PC-3 (cell line): ENCODE data around the gene TBC1D5. TPM values are rescaled to one million over a fixed set of nuclear protein-coding genes. Genes with fewer than 3 reads are reported as not detected.

ENCODE experiments used
- ATAC-seq: fragments of 200-7000 bp; cut with Tn5 transposase; 2 replicates; pipeline ENCODE4 v1.9.1; 2020; ENCODE audit warnings: mild to moderate bottlenecking, moderate library complexity
- BruUV-seq: library from RNA; stranded (reverse); fragments of 400-500 nt; replicated peaks from 2 replicates; lab custom pipeline; 2021; lab: Mats Ljungman, UMichigan
- CTCF ChIA-PET: fragments of 300-600 bp; sonication (Branson Sonifier 250); formaldehyde crosslinking; loops from one replicate; lab custom pipeline; 2022; ENCODE audit warnings: antibody characterized with exemption; lab: Charles Lee
- POLR2A ChIA-PET: fragments of 300-600 bp; sonication (Branson Sonifier 250); formaldehyde crosslinking; loops from one replicate; lab custom pipeline; 2022; ENCODE audit warnings: antibody characterized with exemption; ENCODE audit not compliant: unreplicated experiment; lab: Charles Lee
- DNase-seq: peaks from one replicate; pipeline ENCODE4 v3.0.0-alpha.2; 2015
- H2AFZ ChIP-seq: fragments of 300-600 bp; sonication (generic); 2 replicates; pipeline ENCODE4 v1.6.0; 2016; ENCODE audit warnings: antibody characterized with exemption, low read length
- H3F3A ChIP-seq: fragments of 300-600 bp; sonication (generic); one replicate; pipeline ENCODE4 v1.6.0; 2017; ENCODE audit warnings: antibody characterized with exemption, low read length, control low read depth, mild to moderate bottlenecking; ENCODE audit not compliant: unreplicated experiment
- H3K27ac ChIP-seq: fragments of 300-600 bp; sonication (generic); 2 replicates; pipeline ENCODE4 v1.5.1; 2016; ENCODE audit warnings: mild to moderate bottlenecking, low read length
- H3K27me3 ChIP-seq: fragments of 300-600 bp; sonication (generic); 2 replicates; pipeline ENCODE4 v1.6.1; 2016; ENCODE audit warnings: low read length, mixed read lengths
- H3K36me3 ChIP-seq: fragments of 300-600 bp; sonication (generic); 2 replicates; pipeline ENCODE4 v1.6.1; 2016; ENCODE audit warnings: low read depth, mixed run types, low read length, mixed read lengths
- H3K4me1 ChIP-seq: fragments of 300-600 bp; sonication (generic); 2 replicates; pipeline ENCODE4 v1.5.1; 2016; ENCODE audit warnings: low read length; ENCODE audit not compliant: insufficient read depth
- H3K4me2 ChIP-seq: fragments of 300-600 bp; sonication (generic); 2 replicates; pipeline ENCODE4 v1.6.0; 2016; ENCODE audit warnings: low read length
- H3K4me3 ChIP-seq: fragments of 300-600 bp; sonication (generic); 2 replicates; pipeline ENCODE4 v1.5.1; 2016; ENCODE audit warnings: mild to moderate bottlenecking, low read length, mixed read lengths
- H3K79me2 ChIP-seq: fragments of 300-600 bp; sonication (generic); 2 replicates; pipeline ENCODE4 v1.6.1; 2017; ENCODE audit warnings: low read length, mixed read lengths
- H3K9ac ChIP-seq: fragments of 300-600 bp; sonication (generic); 2 replicates; pipeline ENCODE4 v1.6.0; 2016; ENCODE audit warnings: mild to moderate bottlenecking, low read length
- H3K9me2 ChIP-seq: fragments of 300-600 bp; sonication (generic); replicated peaks from 2 replicates; pipeline ENCODE4 v1.6.1; 2016; ENCODE audit warnings: mixed run types, low read length, mixed read lengths
- H3K9me3 ChIP-seq: fragments of 300-600 bp; sonication (generic); 2 replicates; pipeline ENCODE4 v1.6.1; 2016; ENCODE audit warnings: low read length, mixed read lengths
- H4K20me1 ChIP-seq: fragments of 300-600 bp; sonication (generic); 2 replicates; pipeline ENCODE4 v1.6.1; 2016; ENCODE audit warnings: low read length, mixed read lengths
- EZH2 ChIP-seq: fragments of 300-600 bp; sonication (generic); IDR thresholded peaks from one replicate; pipeline ENCODE4 v1.6.1; 2017; ENCODE audit warnings: antibody characterized with exemption, mild to moderate bottlenecking, low read length; ENCODE audit not compliant: unreplicated experiment
- EZH2phosphoT487 ChIP-seq: fragments of 300-600 bp; sonication (generic); IDR thresholded peaks from 2 replicates; pipeline ENCODE4 v1.6.1; 2018; ENCODE audit warnings: mild to moderate bottlenecking, antibody characterized with exemption, low read length, borderline replicate concordance
- intact Hi-C: fragments of 100-400 bp; cut with micrococcal nuclease; formaldehyde crosslinking; loops from 2 replicates; pipeline ENCODE4 v1.9.0; 2023
- total RNA-seq: library from RNA; depleted of rRNA; stranded (reverse); fragments of >200 nt; gene quantifications from 2 replicates; pipeline ENCODE4 v1.2.3, GENCODE V29; 2014
- TF ChIP-seq, protein P1 (sequence below): fragments of 300-600 bp; sonication (generic); conservative IDR thresholded peaks from 2 replicates; pipeline ENCODE4 v1.5.1; 2017; ENCODE audit warnings: antibody characterized with exemption, low read depth, mild to moderate bottlenecking, low read length

The TBC1D5 gene
- total RNA-seq, 1 experiment from 2014 or later, result 54.5 TPM

DNA sequence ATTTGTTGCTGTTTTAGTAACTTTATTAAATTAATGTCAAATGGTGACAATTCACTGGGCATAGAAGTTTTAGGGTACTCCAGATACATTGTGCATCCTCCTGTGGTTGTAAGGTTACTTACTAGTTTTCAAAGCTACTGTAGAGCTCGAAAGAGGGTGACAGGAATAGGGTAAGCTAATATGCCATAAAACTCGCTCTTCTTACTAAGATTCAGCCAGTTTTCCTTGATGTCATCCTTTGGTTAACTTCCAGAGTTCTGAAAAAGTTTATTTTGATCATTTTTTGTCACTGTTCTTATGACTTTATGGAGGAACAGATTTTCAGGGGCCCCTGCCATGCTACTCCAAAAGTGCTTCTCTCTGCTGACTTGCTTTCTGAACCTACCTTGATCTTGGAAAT, 522.8 kb downstream of the TBC1D5 start:
- ChIA-PET CTCF (no interaction called here), POLR2A (no interaction called here)
- intact Hi-C loops, result no loop called here
- no peaks in the 10 kb centered on the region for H3K9me3 ChIP-seq
- H3K9ac ChIP-seq, result no peak overlapping the region
- no peaks in the 10 kb centered on the region for H3K9me2 ChIP-seq
- no peak for TF ChIP-seq EZH2
- TF ChIP-seq, protein P1, sequence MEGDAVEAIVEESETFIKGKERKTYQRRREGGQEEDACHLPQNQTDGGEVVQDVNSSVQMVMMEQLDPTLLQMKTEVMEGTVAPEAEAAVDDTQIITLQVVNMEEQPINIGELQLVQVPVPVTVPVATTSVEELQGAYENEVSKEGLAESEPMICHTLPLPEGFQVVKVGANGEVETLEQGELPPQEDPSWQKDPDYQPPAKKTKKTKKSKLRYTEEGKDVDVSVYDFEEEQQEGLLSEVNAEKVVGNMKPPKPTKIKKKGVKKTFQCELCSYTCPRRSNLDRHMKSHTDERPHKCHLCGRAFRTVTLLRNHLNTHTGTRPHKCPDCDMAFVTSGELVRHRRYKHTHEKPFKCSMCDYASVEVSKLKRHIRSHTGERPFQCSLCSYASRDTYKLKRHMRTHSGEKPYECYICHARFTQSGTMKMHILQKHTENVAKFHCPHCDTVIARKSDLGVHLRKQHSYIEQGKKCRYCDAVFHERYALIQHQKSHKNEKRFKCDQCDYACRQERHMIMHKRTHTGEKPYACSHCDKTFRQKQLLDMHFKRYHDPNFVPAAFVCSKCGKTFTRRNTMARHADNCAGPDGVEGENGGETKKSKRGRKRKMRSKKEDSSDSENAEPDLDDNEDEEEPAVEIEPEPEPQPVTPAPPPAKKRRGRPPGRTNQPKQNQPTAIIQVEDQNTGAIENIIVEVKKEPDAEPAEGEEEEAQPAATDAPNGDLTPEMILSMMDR, result no peak
- TF ChIP-seq EZH2phosphoT487, result no peak
- no TSS peak for BruUV-seq
- no peaks in the 10 kb centered on the region for H3K79me2 ChIP-seq
- no peaks in the 10 kb centered on the region for H3F3A ChIP-seq
- H3K27me3 ChIP-seq, result no peaks in the 10 kb centered on the region
- ATAC-seq, result no peak
- H3K4me3 ChIP-seq, result no peak overlapping the region
- no peaks in the 10 kb centered on the region for H4K20me1 ChIP-seq
- no peak overlapping the region for H2AFZ ChIP-seq
- H3K4me1 ChIP-seq, result no peaks in the 10 kb centered on the region
- no peak overlapping the region for H3K4me2 ChIP-seq
- H3K36me3 ChIP-seq, result no peaks in the 10 kb centered on the region
- DNase-seq, result no peak
- H3K27ac ChIP-seq, result no peak overlapping the region

DNA sequence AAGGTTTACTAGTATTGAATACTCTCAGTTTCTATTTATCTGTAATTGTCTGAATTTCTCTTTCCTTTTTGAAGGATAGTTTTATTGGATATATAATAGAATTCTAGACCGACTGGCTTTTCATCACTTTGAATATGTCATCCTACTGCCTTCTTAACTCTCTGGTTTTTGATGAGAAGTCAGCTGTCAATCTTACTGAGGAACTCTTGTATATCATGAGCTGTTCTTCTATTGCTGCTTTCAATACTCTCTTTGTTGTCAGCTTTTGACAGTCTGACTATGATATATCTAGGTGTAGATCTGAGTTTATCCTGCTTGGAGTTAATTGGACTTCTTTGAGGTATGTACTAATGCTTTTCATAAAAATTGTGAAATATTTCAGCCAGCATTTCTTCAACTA, 523.8 kb downstream of the TBC1D5 start:
- no TSS peak for BruUV-seq
- H3K36me3 ChIP-seq, result no peaks in the 10 kb centered on the region
- H3K4me2 ChIP-seq, result no peak overlapping the region
- no peak for DNase-seq
- TF ChIP-seq EZH2phosphoT487, result no peak
- TF ChIP-seq, protein P1, result no peak
- no peak for TF ChIP-seq EZH2
- intact Hi-C loops, result no loop called here
- H3K4me3 ChIP-seq, result no peak overlapping the region
- H3K9ac ChIP-seq, result no peak overlapping the region
- no peak overlapping the region for H2AFZ ChIP-seq
- no peaks in the 10 kb centered on the region for H3K27me3 ChIP-seq
- no peak overlapping the region for H3K27ac ChIP-seq
- ATAC-seq, result no peak
- H3K4me1 ChIP-seq, result peaks cover 2% of the 10 kb centered on the region; the same call in 1 of the 2 replicates
- POLR2A ChIA-PET, result no interaction called here
- no peaks in the 10 kb centered on the region for H4K20me1 ChIP-seq
- CTCF ChIA-PET, result no interaction called here
- H3F3A ChIP-seq, result no peaks in the 10 kb centered on the region
- no peaks in the 10 kb centered on the region for H3K79me2 ChIP-seq
- no peaks in the 10 kb centered on the region for H3K9me3 ChIP-seq
- no peaks in the 10 kb centered on the region for H3K9me2 ChIP-seq

DNA sequence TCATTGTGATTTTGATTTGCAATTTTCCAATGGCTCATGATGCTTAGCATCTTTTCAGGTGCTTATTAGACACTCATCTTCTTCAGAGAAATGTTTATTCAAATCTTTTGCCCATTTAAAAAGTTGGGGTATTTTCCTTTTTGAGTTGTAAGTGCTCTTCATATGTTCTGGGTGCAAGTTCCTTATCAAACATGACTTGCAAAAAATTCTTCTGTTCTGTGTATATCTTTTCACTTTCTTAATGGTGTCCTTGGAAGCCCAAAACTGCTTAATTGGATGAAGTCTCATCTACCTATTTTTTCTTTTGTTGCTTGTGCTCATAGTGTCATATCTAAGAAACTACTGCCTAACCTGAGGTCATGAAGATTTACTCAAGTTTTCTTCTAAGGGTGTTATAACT, 524.8 kb downstream of the TBC1D5 start:
- TF ChIP-seq, protein P1, result no peak
- TF ChIP-seq EZH2 (no peak), EZH2phosphoT487 (no peak)
- ATAC-seq, result no peak

More for the DNA sequence above, 524.8 kb downstream of the TBC1D5 start:
- H3K79me2 ChIP-seq, result no peaks in the 10 kb centered on the region
- H3K4me1 ChIP-seq, result peaks cover 10% of the 10 kb centered on the region
- no peak overlapping the region for H3K27ac ChIP-seq
- no peaks in the 10 kb centered on the region for H3F3A ChIP-seq
- no peak overlapping the region for H3K4me2 ChIP-seq
- no peaks in the 10 kb centered on the region for H4K20me1 ChIP-seq
- H3K27me3 ChIP-seq, result no peaks in the 10 kb centered on the region
- no peak for DNase-seq
- intact Hi-C loops, result no loop called here
- H3K9me2 ChIP-seq, result no peaks in the 10 kb centered on the region
- no peaks in the 10 kb centered on the region for H3K36me3 ChIP-seq
- no TSS peak for BruUV-seq
- H3K4me3 ChIP-seq, result no peak overlapping the region
- H2AFZ ChIP-seq, result no peak overlapping the region
- CTCF ChIA-PET, result no interaction called here
- no peaks in the 10 kb centered on the region for H3K9me3 ChIP-seq
- no peak overlapping the region for H3K9ac ChIP-seq
- POLR2A ChIA-PET, result no interaction called here
